Measurements from ENCODE around the gene SMOC2.
A peak's percentile ranks its signal among the peaks of the same experiment; 100 is the strongest.
"Not testable (repeated sequence)": the region's sequence is repeated elsewhere in the genome, so short reads cannot be mapped to it uniquely, and the experiment has no call there.

SMOC2 gene

GRCh38 chr6:168554898-168555617 is 114.1 kb downstream of the SMOC2 start:
- no peaks in the 10 kb centered on the region for H3K27me3 Mint-ChIP-seq
- DNase-seq (ENCODE audit: low spot score in 2 of 2) = no peak
- no peaks in the 10 kb centered on the region for H3K4me1 Mint-ChIP-seq
- H3K4me3 Mint-ChIP-seq = no peak overlapping the region
- H3K27ac Mint-ChIP-seq (ENCODE audit: low read depth) = no peak overlapping the region
- no peaks in the 10 kb centered on the region for H3K36me3 Mint-ChIP-seq (ENCODE audit: insufficient read depth)
- no peak for ATAC-seq (replicated peaks; ENCODE audit: extremely low read depth, poor library complexity, severe bottlenecking)
- no peaks in the 10 kb centered on the region for H3K9me3 Mint-ChIP-seq

GRCh38 chr6:168555618-168556273 is 114.8 kb downstream of the SMOC2 start:
- H3K36me3 Mint-ChIP-seq (ENCODE audit: insufficient read depth) = no peaks in the 10 kb centered on the region
- DNase-seq (ENCODE audit: low spot score in 2 of 2) (no peak), ATAC-seq (replicated peaks; ENCODE audit: extremely low read depth, poor library complexity, severe bottlenecking) (no peak)
- no peaks in the 10 kb centered on the region for H3K4me1 Mint-ChIP-seq
- no peaks in the 10 kb centered on the region for H3K27me3 Mint-ChIP-seq
- no peak overlapping the region for H3K27ac Mint-ChIP-seq (ENCODE audit: low read depth)
- no peaks in the 10 kb centered on the region for H3K9me3 Mint-ChIP-seq
- no peak overlapping the region for H3K4me3 Mint-ChIP-seq

- H3K4me1 Mint-ChIP-seq = no peaks in the 10 kb centered on the region
- H3K27me3 Mint-ChIP-seq = no peaks in the 10 kb centered on the region
- H3K36me3 Mint-ChIP-seq (ENCODE audit: insufficient read depth) = no peaks in the 10 kb centered on the region
- DNase-seq (ENCODE audit: low spot score in 2 of 2) = no peak
- no peaks in the 10 kb centered on the region for H3K9me3 Mint-ChIP-seq
- ATAC-seq (replicated peaks; ENCODE audit: extremely low read depth, poor library complexity, severe bottlenecking) = no peak
- no peak overlapping the region for H3K27ac Mint-ChIP-seq (ENCODE audit: low read depth)
- no peak overlapping the region for H3K4me3 Mint-ChIP-seq
These were observed 116.5 kb downstream of the SMOC2 start for GRCh38 chr6:168557512-168557911.

GRCh38 chr6:168558686-168559085 is 117.7 kb downstream of the SMOC2 start:
- no peaks in the 10 kb centered on the region for H3K9me3 Mint-ChIP-seq

DNA sequence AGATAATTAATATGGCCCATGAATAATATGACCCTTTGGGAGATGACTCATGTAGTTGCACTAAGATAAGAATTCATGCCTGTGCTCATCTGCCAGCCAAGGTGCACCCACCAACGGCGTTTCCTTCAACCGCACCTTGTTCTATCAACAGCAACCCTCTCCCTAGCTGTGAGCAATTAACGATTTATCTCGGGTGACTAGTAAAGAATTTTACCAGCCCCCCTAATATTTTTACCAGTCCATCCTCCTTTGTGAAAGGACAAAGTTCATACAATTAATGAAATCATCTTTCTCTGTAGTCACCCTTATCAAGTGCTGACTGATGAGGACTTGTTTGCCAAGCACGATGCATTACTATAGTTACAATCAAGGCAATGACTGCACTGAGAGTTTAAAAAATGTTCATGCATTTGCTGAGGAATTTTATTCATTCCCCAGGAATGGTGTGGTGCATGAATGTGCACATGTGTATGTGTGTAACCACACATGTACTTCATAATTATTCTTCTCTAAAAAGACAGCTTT is 118.7 kb downstream of the SMOC2 start:
- Mint-ChIP-seq H3K9me3 (no peaks in the 10 kb centered on the region), H3K27me3 (peaks cover 9% of the 10 kb centered on the region), H3K36me3 (ENCODE audit: insufficient read depth) (no peaks in the 10 kb centered on the region), H3K4me3 (no peak overlapping the region), H3K27ac (ENCODE audit: low read depth) (no peak overlapping the region), H3K4me1 (no peaks in the 10 kb centered on the region)
- ATAC-seq (replicated peaks; ENCODE audit: extremely low read depth, poor library complexity, severe bottlenecking) = no peak
- no peak for DNase-seq (ENCODE audit: low spot score in 2 of 2)

More at GRCh38 chr6:168558686-168559085, 117.7 kb downstream of the SMOC2 start:
- Mint-ChIP-seq H3K4me3 (no peak overlapping the region), H3K4me1 (no peaks in the 10 kb centered on the region), H3K36me3 (ENCODE audit: insufficient read depth) (no peaks in the 10 kb centered on the region), H3K27me3 (no peaks in the 10 kb centered on the region), H3K27ac (ENCODE audit: low read depth) (peak overlapping the region; percentile 64)
- DNase-seq (ENCODE audit: low spot score in 2 of 2) (no peak), ATAC-seq (replicated peaks; ENCODE audit: extremely low read depth, poor library complexity, severe bottlenecking) (no peak)

- DNase-seq (ENCODE audit: low spot score in 2 of 2) = no peak
- Mint-ChIP-seq H3K4me3 (no peak overlapping the region), H3K4me1 (no peaks in the 10 kb centered on the region), H3K27me3 (peaks cover 14% of the 10 kb centered on the region), H3K27ac (ENCODE audit: low read depth) (no peak overlapping the region), H3K36me3 (ENCODE audit: insufficient read depth) (no peaks in the 10 kb centered on the region), H3K9me3 (peaks cover 1% of the 10 kb centered on the region)
- no peak for ATAC-seq (replicated peaks; ENCODE audit: extremely low read depth, poor library complexity, severe bottlenecking)
These were observed 119.1 kb downstream of the SMOC2 start for GRCh38 chr6:168560126-168560525.

DNA sequence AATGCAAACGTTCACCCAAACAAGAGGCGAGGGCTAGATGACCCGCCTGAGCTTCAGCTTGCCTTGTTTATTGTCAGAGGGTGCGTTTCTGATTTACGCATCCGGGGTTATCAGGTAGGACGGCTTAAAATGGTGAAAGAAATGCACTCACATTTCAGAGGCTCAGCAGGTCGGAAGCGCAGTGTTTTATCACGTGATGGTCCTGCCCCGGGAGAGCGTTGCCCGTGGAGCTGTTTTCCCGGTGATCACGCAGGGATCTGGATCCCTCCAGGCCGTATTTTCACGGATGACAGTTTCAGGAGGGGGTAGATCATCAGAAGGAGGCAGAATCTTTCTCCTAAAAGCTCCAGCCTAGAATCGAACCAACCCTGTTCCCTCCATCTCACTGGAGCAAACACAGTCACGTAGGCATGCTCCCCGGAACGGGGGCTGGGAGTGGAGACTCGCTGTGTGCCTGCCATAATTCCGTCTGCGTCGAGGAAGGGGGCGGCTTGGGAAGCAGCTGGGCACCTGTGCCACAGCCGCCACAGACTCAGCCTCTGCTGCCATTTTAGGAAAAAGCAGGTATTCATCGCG is 121.7 kb downstream of the SMOC2 start:
- H3K27ac Mint-ChIP-seq (ENCODE audit: low read depth) = no peak overlapping the region
- H3K36me3 Mint-ChIP-seq (ENCODE audit: insufficient read depth) = no peaks in the 10 kb centered on the region
- no peak for DNase-seq (ENCODE audit: low spot score in 2 of 2)
- no peak overlapping the region for H3K4me3 Mint-ChIP-seq
- no peaks in the 10 kb centered on the region for H3K4me1 Mint-ChIP-seq
- H3K9me3 Mint-ChIP-seq = peaks cover 5% of the 10 kb centered on the region
- no peak for ATAC-seq (replicated peaks; ENCODE audit: extremely low read depth, poor library complexity, severe bottlenecking)
- peaks cover 27% of the 10 kb centered on the region for H3K27me3 Mint-ChIP-seq

DNA sequence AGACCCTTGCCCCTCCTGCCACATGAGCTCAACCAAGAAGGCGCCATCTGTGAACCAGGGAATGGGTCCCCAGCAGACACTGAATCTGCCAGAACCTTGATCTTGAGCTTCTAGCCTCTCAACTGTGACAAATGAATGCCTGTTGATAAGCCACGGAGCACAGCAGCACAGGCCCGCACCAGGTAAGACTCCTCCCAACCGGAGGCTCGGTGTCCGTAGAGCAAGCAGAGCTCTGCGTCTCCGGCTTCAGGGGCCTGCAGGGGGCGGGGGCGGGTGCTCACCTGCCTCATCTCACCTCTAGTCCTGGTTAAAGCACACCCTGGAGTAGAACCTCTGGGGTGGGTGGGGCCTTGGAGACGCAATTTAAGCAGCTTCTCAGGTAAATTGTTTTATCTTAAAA is 122.7 kb downstream of the SMOC2 start:
- H3K27ac Mint-ChIP-seq (ENCODE audit: low read depth) = no peak overlapping the region
- ATAC-seq (replicated peaks; ENCODE audit: extremely low read depth, poor library complexity, severe bottlenecking) = no peak
- DNase-seq (ENCODE audit: low spot score in 2 of 2) = no peak
- H3K27me3 Mint-ChIP-seq = peaks cover 33% of the 10 kb centered on the region
- no peak overlapping the region for H3K4me3 Mint-ChIP-seq
- peaks cover 5% of the 10 kb centered on the region for H3K9me3 Mint-ChIP-seq
- H3K4me1 Mint-ChIP-seq = no peaks in the 10 kb centered on the region
- no peaks in the 10 kb centered on the region for H3K36me3 Mint-ChIP-seq (ENCODE audit: insufficient read depth)

GRCh38 chr6:168565112-168565511 is 124.1 kb downstream of the SMOC2 start:
- Mint-ChIP-seq H3K4me1 (no peaks in the 10 kb centered on the region), H3K27ac (ENCODE audit: low read depth) (no peak overlapping the region), H3K36me3 (ENCODE audit: insufficient read depth) (no peaks in the 10 kb centered on the region), H3K27me3 (peaks cover 47% of the 10 kb centered on the region), H3K9me3 (peaks cover 5% of the 10 kb centered on the region), H3K4me3 (no peak overlapping the region)
- DNase-seq (ENCODE audit: low spot score in 2 of 2) = no peak
- ATAC-seq (replicated peaks; ENCODE audit: extremely low read depth, poor library complexity, severe bottlenecking) = no peak

DNA sequence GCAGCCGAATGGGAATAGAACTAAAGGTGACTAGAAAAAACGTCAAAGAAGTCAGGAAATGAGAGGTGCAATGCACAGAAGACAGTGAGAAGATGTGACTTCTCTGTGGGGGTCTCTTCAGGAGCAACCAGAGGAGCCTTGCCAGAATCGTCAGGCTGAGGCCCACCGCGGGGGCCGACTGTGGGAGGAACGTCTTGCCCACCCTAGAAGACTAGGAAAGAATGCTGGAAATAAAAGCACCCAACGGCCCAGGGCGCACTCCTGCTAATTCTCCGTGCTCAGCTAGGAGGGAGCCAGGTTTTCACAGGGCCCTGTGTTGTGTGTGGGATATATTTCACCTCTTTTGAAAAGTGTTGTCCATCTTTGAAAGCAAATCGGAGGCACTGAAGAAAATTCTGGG is 129.2 kb downstream of the SMOC2 start:
- no peak for ATAC-seq (replicated peaks; ENCODE audit: extremely low read depth, poor library complexity, severe bottlenecking)
- Mint-ChIP-seq H3K9me3 (peaks cover 3% of the 10 kb centered on the region), H3K27me3 (peaks cover 39% of the 10 kb centered on the region), H3K4me1 (no peaks in the 10 kb centered on the region), H3K36me3 (ENCODE audit: insufficient read depth) (no peaks in the 10 kb centered on the region), H3K4me3 (no peak overlapping the region), H3K27ac (ENCODE audit: low read depth) (no peak overlapping the region)
- no peak for DNase-seq (ENCODE audit: low spot score in 2 of 2)

DNA sequence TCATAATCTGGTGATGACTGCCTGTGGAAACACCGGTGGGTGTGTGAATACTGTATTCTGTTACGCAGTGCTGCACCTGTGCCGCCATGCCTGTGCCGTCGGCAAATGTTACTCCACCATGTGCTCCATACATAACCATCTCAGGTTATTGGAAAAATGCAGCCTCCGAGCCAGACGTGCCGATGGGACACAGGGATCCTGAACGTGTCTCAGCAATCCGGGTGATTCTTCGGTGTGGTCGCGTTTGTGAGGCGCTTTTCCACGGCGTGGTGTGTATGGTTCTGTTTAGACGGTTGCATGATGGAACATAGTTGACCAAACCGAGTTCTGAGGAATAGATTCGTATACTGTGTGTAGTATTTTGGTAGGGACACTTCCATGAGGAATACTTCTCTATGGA is 130.3 kb downstream of the SMOC2 start:
- DNase-seq (ENCODE audit: low spot score in 2 of 2) (no peak), ATAC-seq (replicated peaks; ENCODE audit: extremely low read depth, poor library complexity, severe bottlenecking) (no peak)
- Mint-ChIP-seq H3K4me3 (no peak overlapping the region), H3K4me1 (no peaks in the 10 kb centered on the region), H3K9me3 (no peaks in the 10 kb centered on the region), H3K27me3 (peaks cover 32% of the 10 kb centered on the region), H3K36me3 (ENCODE audit: insufficient read depth) (no peaks in the 10 kb centered on the region), H3K27ac (ENCODE audit: low read depth) (no peak overlapping the region)

GRCh38 chr6:168573276-168573835 is 132.4 kb downstream of the SMOC2 start:
- not testable (repeated sequence) for ATAC-seq (replicated peaks; ENCODE audit: extremely low read depth, poor library complexity, severe bottlenecking); H3K4me1 Mint-ChIP-seq; H3K27ac Mint-ChIP-seq (ENCODE audit: low read depth); H3K9me3 Mint-ChIP-seq; H3K4me3 Mint-ChIP-seq; DNase-seq (ENCODE audit: low spot score in 2 of 2); H3K36me3 Mint-ChIP-seq (ENCODE audit: insufficient read depth)
- H3K27me3 Mint-ChIP-seq = peaks cover 24% of the 10 kb centered on the region

Measured in central memory CD8-positive, alpha-beta T cell (primary cell).